GM19455 (cell line): ENCODE data around the gene RNF114.
"Not testable (repeated sequence)": the region's sequence is repeated elsewhere in the genome, so short reads cannot be mapped to it uniquely, and the experiment has no call there.

Experiments used
- ATAC-seq: cut with Tn5 transposase; IDR thresholded peaks from one replicate; pipeline ENCODE4 v1.9.1; 2021; ENCODE audit not compliant: unreplicated experiment

The RNF114 gene

GRCh38 chr20:49984426-49985153 is 48.4 kb downstream of the RNF114 start:
- ATAC-seq = no peak

- ATAC-seq = no peak
These were observed 49.0 kb downstream of the RNF114 start for GRCh38 chr20:49985157-49985556.

- no peak for ATAC-seq
These were observed 49.4 kb downstream of the RNF114 start for GRCh38 chr20:49985617-49986016.

- no peak for ATAC-seq
These were observed 49.9 kb downstream of the RNF114 start for GRCh38 chr20:49986049-49986448.

- no peak for ATAC-seq
These were observed 51.0 kb downstream of the RNF114 start for GRCh38 chr20:49987015-49987867.

GRCh38 chr20:49987868-49988690 is 51.9 kb downstream of the RNF114 start:
- no peak for ATAC-seq

GRCh38 chr20:49989234-49990065 is 53.3 kb downstream of the RNF114 start:
- ATAC-seq = no peak

GRCh38 chr20:49990271-49990720 is 54.1 kb downstream of the RNF114 start:
- no peak for ATAC-seq

GRCh38 chr20:49993301-49993751 is 57.1 kb downstream of the RNF114 start:
- ATAC-seq = no peak

GRCh38 chr20:49995586-49995985 is 59.4 kb downstream of the RNF114 start:
- no peak for ATAC-seq

- ATAC-seq = not testable (repeated sequence)
These were observed 62.4 kb downstream of the RNF114 start for GRCh38 chr20:49998478-49999188.

GRCh38 chr20:49999329-49999728 is 63.1 kb downstream of the RNF114 start:
- ATAC-seq = no peak

GRCh38 chr20:50000548-50001222 is 64.5 kb downstream of the RNF114 start:
- not testable (repeated sequence) for ATAC-seq

- no peak for ATAC-seq
These were observed 65.7 kb downstream of the RNF114 start for GRCh38 chr20:50001784-50002311.

GRCh38 chr20:50003253-50003656 is 67.1 kb downstream of the RNF114 start:
- no peak for ATAC-seq
